ENCODE measurements around the gene LSS. TPM values are rescaled to one million over a fixed set of nuclear protein-coding genes. Genes with fewer than 3 reads are reported as not detected.

Gene LSS
- total and polyA plus RNA-seq, 2 experiments from 2014 or later = 55.0 to 237 TPM

DNA sequence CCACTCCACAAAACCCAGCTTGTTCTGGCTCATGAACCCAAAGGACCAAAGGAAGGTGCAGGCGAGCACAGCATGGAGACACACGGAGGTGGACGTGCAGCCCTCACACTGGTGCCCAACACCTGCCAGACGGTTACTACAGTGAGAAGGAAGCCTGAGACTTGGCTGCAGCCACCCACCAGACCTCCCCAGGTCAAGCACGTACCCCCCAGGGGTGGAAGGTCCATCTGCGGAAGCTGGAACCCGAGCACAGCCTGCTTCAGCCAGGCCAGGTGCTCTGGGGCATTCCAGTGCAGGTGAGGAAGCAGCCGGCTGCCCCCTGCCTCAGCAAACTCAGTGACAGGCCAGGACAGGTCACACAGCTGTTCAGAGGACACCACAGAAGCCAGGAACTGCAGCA is 16.0 kb upstream of the LSS start:
- no peak overlapping the region for H3K27ac Mint-ChIP-seq
- Histone ChIP-seq H3K27me3 (ENCODE audit: insufficient read depth) (no peaks in the 10 kb centered on the region), H3K4me1 (ENCODE audit: insufficient read depth) (no peaks in the 10 kb centered on the region), H3K36me3 (ENCODE audit: insufficient read depth) (peaks cover 55% of the 10 kb centered on the region), H3K27ac (ENCODE audit: low read depth) (no peak overlapping the region), H2AFZ (no peak overlapping the region), H3F3A (replicated peaks; ENCODE audit: low read depth) (peaks cover 26% of the 10 kb centered on the region), H3K4me2 (no peak overlapping the region), H3K79me2 (replicated peaks; ENCODE audit: insufficient read depth) (no peaks in the 10 kb centered on the region), H4K20me1 (replicated peaks; ENCODE audit: insufficient read depth) (peaks cover 28% of the 10 kb centered on the region), H3K9me2 (ENCODE audit: insufficient read depth) (no peaks in the 10 kb centered on the region), H3K4me3 (no peak overlapping the region)
- peaks cover 90% of the 10 kb centered on the region for H3K36me3 Mint-ChIP-seq (ENCODE audit: low read depth)
- no peak for DNase-seq (ENCODE audit: low spot score)
- no peak for ATAC-seq
- TF ChIP-seq CTCF (conservative IDR thresholded peaks at IDR 0.05; ENCODE audit: low read depth in 2 of 2) = no peak
- no peak for TF ChIP-seq REST (IDR thresholded peaks at IDR 0.05; ENCODE audit: unreplicated experiment)
- TF ChIP-seq EZH2phosphoT487 (IDR thresholded peaks at IDR 0.05; ENCODE audit: unreplicated experiment) = no peak
- TF ChIP-seq EZH2 (IDR thresholded peaks at IDR 0.05; ENCODE audit: low read depth, unreplicated experiment) = no peak
- no peak for TF ChIP-seq NANOG (IDR thresholded peaks at IDR 0.05; ENCODE audit: borderline replicate concordance)
- TF ChIP-seq ZNF462 (CRISPR knock-in tag; IDR thresholded peaks at IDR 0.05) = no peak
- TF ChIP-seq ZNF114 (CRISPR knock-in tag; IDR thresholded peaks at IDR 0.05) = no peak
- TF ChIP-seq ZNF331 (CRISPR knock-in tag; IDR thresholded peaks at IDR 0.05; ENCODE audit: low read depth) = no peak
- TF ChIP-seq, protein P1, sequence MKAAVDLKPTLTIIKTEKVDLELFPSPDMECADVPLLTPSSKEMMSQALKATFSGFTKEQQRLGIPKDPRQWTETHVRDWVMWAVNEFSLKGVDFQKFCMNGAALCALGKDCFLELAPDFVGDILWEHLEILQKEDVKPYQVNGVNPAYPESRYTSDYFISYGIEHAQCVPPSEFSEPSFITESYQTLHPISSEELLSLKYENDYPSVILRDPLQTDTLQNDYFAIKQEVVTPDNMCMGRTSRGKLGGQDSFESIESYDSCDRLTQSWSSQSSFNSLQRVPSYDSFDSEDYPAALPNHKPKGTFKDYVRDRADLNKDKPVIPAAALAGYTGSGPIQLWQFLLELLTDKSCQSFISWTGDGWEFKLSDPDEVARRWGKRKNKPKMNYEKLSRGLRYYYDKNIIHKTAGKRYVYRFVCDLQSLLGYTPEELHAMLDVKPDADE (IDR thresholded peaks at IDR 0.05) = no peak
- no peak for TF ChIP-seq STAT1 (IDR thresholded peaks at IDR 0.05; ENCODE audit: unreplicated experiment)
- no peak for TF ChIP-seq CREB1 (CRISPR knock-in tag; IDR thresholded peaks at IDR 0.05; ENCODE audit: low read depth)
- no peak for TF ChIP-seq JUNB (IDR thresholded peaks at IDR 0.05; ENCODE audit: unreplicated experiment)
- H3K4me3 Mint-ChIP-seq = no peak overlapping the region
- no peaks in the 10 kb centered on the region for H3K4me1 Mint-ChIP-seq
- H3K27me3 Mint-ChIP-seq (ENCODE audit: insufficient read depth, low read depth, poor library complexity) = peaks cover 8% of the 10 kb centered on the region
- H3K9me3 Mint-ChIP-seq = no peaks in the 10 kb centered on the region
